IMR-90 (cell line): ENCODE data around the gene CAVIN4. TPM values are rescaled to one million over a fixed set of nuclear protein-coding genes. Genes with fewer than 3 reads are reported as not detected.
A peak's percentile ranks its signal among the peaks of the same experiment; 100 is the strongest.

Experiments
- ATAC-seq: fragments of 200-7000 bp; cut with Tn5 transposase; 2 replicates; pipeline ENCODE4 v1.9.1; 2020; ENCODE audit warnings: low read depth, mild to moderate bottlenecking, moderate library complexity
- BruUV-seq: library from RNA; stranded (reverse); fragments of 400-500 nt; replicated peaks from 2 replicates; lab custom pipeline; 2021; lab: Mats Ljungman, UMichigan
- CTCF ChIA-PET: fragments of 300-600 bp; formaldehyde crosslinking; extraction: SDS; loops from one replicate; lab custom pipeline; 2021; ENCODE audit warnings: antibody characterized with exemption; lab: Yijun Ruan, JAX
- POLR2A ChIA-PET: fragments of 300-600 bp; sonication (Branson Sonifier 250); formaldehyde crosslinking; loops from one replicate; lab custom pipeline; 2022; ENCODE audit warnings: antibody characterized with exemption; ENCODE audit not compliant: unreplicated experiment; lab: Charles Lee
- DNase-seq: peaks from one replicate; pipeline ENCODE4 v3.0.0; 2013
- H2AFZ ChIP-seq: replicated peaks from 2 replicates; pipeline ENCODE3; 2013; ENCODE audit warnings: low read length, mild to moderate bottlenecking; ENCODE audit not compliant: poor library complexity
- H2AK5ac ChIP-seq: 2 replicates; pipeline ENCODE4 v1.6.1; 2013; ENCODE audit warnings: low read depth, low read length, inconsistent platforms
- H2AK9ac ChIP-seq: replicated peaks from 2 replicates; pipeline ENCODE3; 2013; ENCODE audit warnings: mild to moderate bottlenecking, low read depth, low read length, moderate library complexity; ENCODE audit not compliant: poor library complexity
- H2BK120ac ChIP-seq: 2 replicates; pipeline ENCODE4 v1.6.1; 2013; ENCODE audit warnings: low read depth, low read length, inconsistent platforms
- H2BK15ac ChIP-seq: 3 replicates; pipeline ENCODE4 v1.6.1; 2013; ENCODE audit warnings: low read depth, low read length, inconsistent platforms
- H2BK20ac ChIP-seq: 2 replicates; pipeline ENCODE4 v1.6.1; 2013; ENCODE audit warnings: low read depth, mild to moderate bottlenecking, inconsistent platforms, low read length, moderate library complexity
- H2BK5ac ChIP-seq: 2 replicates; pipeline ENCODE4 v1.6.1; 2013; ENCODE audit warnings: mild to moderate bottlenecking, low read depth, low read length, inconsistent platforms; ENCODE audit not compliant: poor library complexity, severe bottlenecking
- H3K14ac ChIP-seq: replicated peaks from 2 replicates; pipeline ENCODE4 v1.6.1; 2013; ENCODE audit warnings: low read depth, low read length, inconsistent platforms
- H3K18ac ChIP-seq: 2 replicates; pipeline ENCODE4 v1.6.1; 2013; ENCODE audit warnings: low read depth, low read length, control low read depth
- H3K23ac ChIP-seq: 2 replicates; pipeline ENCODE4 v1.6.1; 2013; ENCODE audit warnings: low read depth, low read length, inconsistent platforms
- H3K27ac ChIP-seq: 2 replicates; pipeline ENCODE4 v1.5.1; 2013; ENCODE audit warnings: mild to moderate bottlenecking, control low read depth, low read length; ENCODE audit not compliant: insufficient read depth
- H3K27me3 ChIP-seq: 2 replicates; pipeline ENCODE4 v1.6.1; 2013; ENCODE audit warnings: low read length; ENCODE audit not compliant: control insufficient read depth, insufficient read depth
- H3K36me3 ChIP-seq: 2 replicates; pipeline ENCODE4 v1.6.1; 2013; ENCODE audit warnings: low read length, mixed read lengths; ENCODE audit not compliant: control insufficient read depth, insufficient read depth
- H3K4ac ChIP-seq: 2 replicates; pipeline ENCODE4 v1.6.1; 2013; ENCODE audit warnings: low read depth, low read length, inconsistent platforms
- H3K4me1 ChIP-seq: 2 replicates; pipeline ENCODE4 v1.6.1; 2013; ENCODE audit warnings: low read length, mixed read lengths; ENCODE audit not compliant: control insufficient read depth, insufficient read depth
- H3K4me2 ChIP-seq: 2 replicates; pipeline ENCODE4 v1.6.1; 2013; ENCODE audit warnings: low read depth, mild to moderate bottlenecking, control low read depth, low read length, moderate library complexity
- H3K4me3 ChIP-seq: 2 replicates; pipeline ENCODE4 v1.5.1; 2013; ENCODE audit warnings: low read depth, mild to moderate bottlenecking, control low read depth, low read length, moderate library complexity; ENCODE audit not compliant: insufficient read depth
- H3K56ac ChIP-seq: 2 replicates; pipeline ENCODE4 v1.6.1; 2013; ENCODE audit warnings: low read length, inconsistent platforms; ENCODE audit not compliant: insufficient read depth; ENCODE audit errors: extremely low read depth
- H3K79me1 ChIP-seq, 2 experiments: 2 replicates each; pipeline ENCODE4 v1.6.1; 2013; ENCODE audit warnings: low read length in 2 of 2, inconsistent platforms in 1 of 2, low read depth in 1 of 2
- H3K9ac ChIP-seq: 2 replicates; pipeline ENCODE4 v1.6.1; 2013; ENCODE audit warnings: low read depth, low read length, control low read depth
- H3K9me1 ChIP-seq: 2 replicates; pipeline ENCODE4 v1.6.1; 2013; ENCODE audit warnings: low read length, inconsistent platforms; ENCODE audit not compliant: insufficient read depth
- H3K9me3 ChIP-seq: 2 replicates; pipeline ENCODE4 v1.6.1; 2013; ENCODE audit warnings: low read length; ENCODE audit not compliant: control insufficient read depth, insufficient read depth
- H4K20me1 ChIP-seq: 2 replicates; pipeline ENCODE4 v1.6.1; 2013; ENCODE audit warnings: low read length, inconsistent platforms; ENCODE audit not compliant: insufficient read depth
- H4K5ac ChIP-seq: 2 replicates; pipeline ENCODE4 v1.6.1; 2013; ENCODE audit warnings: mild to moderate bottlenecking, low read depth, low read length, control low read depth
- H4K8ac ChIP-seq, 2 experiments: 2 replicates each; pipeline ENCODE4 v1.6.1; 2013; ENCODE audit warnings: low read depth in 2 of 2, low read length in 2 of 2, control low read depth in 1 of 2, inconsistent platforms in 1 of 2
- H4K91ac ChIP-seq: 2 replicates; pipeline ENCODE4 v1.6.1; 2013; ENCODE audit warnings: low read depth, low read length, inconsistent platforms; ENCODE audit not compliant: insufficient read depth
- BHLHE40 ChIP-seq: fragments of 150-350 bp; IDR thresholded peaks from 2 replicates; pipeline ENCODE4 v1.6.1; 2016; ENCODE audit warnings: mild to moderate bottlenecking, low read depth, low read length
- CEBPB ChIP-seq: IDR thresholded peaks from 2 replicates; pipeline ENCODE4 v1.6.1; 2012; ENCODE audit warnings: low read depth, low read length, improper control_type of control experiment
- CHD1 ChIP-seq: IDR thresholded peaks from 2 replicates; pipeline ENCODE4 v1.6.1; 2012; ENCODE audit warnings: low read depth, low read length, improper control_type of control experiment
- FOS ChIP-seq: fragments of 150-350 bp; IDR thresholded peaks from 2 replicates; pipeline ENCODE4 v1.6.1; 2016; ENCODE audit warnings: low read depth, low read length
- MAFK ChIP-seq: IDR thresholded peaks from 2 replicates; pipeline ENCODE4 v1.6.1; 2012; ENCODE audit warnings: low read depth, low read length, improper control_type of control experiment
- MAZ ChIP-seq: IDR thresholded peaks from 2 replicates; pipeline ENCODE4 v1.6.1; 2012; ENCODE audit warnings: low read depth, mild to moderate bottlenecking, low read length, improper control_type of control experiment, moderate library complexity, borderline replicate concordance
- MXI1 ChIP-seq: IDR thresholded peaks from 2 replicates; pipeline ENCODE4 v1.6.1; 2012; ENCODE audit warnings: low read depth, mild to moderate bottlenecking, low read length, moderate library complexity, borderline replicate concordance
- NFE2L2 ChIP-seq: fragments of 150-350 bp; IDR thresholded peaks from 2 replicates; pipeline ENCODE4 v1.6.1; 2016; ENCODE audit warnings: low read depth, mild to moderate bottlenecking, low read length
- POLR2A ChIP-seq: IDR thresholded peaks from 2 replicates; pipeline ENCODE4 v1.6.1; 2012; ENCODE audit warnings: mild to moderate bottlenecking, low read depth, low read length
- RAD21 ChIP-seq: IDR thresholded peaks from 2 replicates; pipeline ENCODE4 v1.6.1; 2012; ENCODE audit warnings: low read length, improper control_type of control experiment
- RCOR1 ChIP-seq: IDR thresholded peaks from 2 replicates; pipeline ENCODE4 v1.6.1; 2012; ENCODE audit warnings: mild to moderate bottlenecking, low read length, improper control_type of control experiment; ENCODE audit not compliant: insufficient replicate concordance
- RFX5 ChIP-seq: IDR thresholded peaks from 2 replicates; pipeline ENCODE4 v1.8.0; 2012; ENCODE audit warnings: low read depth, mild to moderate bottlenecking, low read length, moderate library complexity
- SMC3 ChIP-seq: fragments of 150-350 bp; IDR thresholded peaks from 2 replicates; pipeline ENCODE4 v1.6.1; 2016; ENCODE audit warnings: low read depth, mild to moderate bottlenecking, antibody characterized with exemption, low read length, moderate library complexity
- USF2 ChIP-seq: fragments of 150-350 bp; IDR thresholded peaks from 2 replicates; pipeline ENCODE4 v1.6.1; 2017; ENCODE audit warnings: mild to moderate bottlenecking, antibody characterized with exemption, low read length, low read depth
- WGBS, 2 experiments: methylation state at CpG; one replicate each; pipeline versions ENCODE4 v1.1.5 to v1.1.7; 2013; ENCODE audit warnings: missing lambda C conversion rate in 2 of 2; ENCODE audit not compliant: insufficient read length in 1 of 2; ENCODE audit errors: extremely low coverage in 2 of 2; 5-methylcytosine and 5-hydroxymethylcytosine counted together
- dilution Hi-C: fragments of 300-500 bp; cut with HindIII; formaldehyde crosslinking; loops from one replicate; pipeline ENCODE4 v1.14.3; 2018; ENCODE audit warnings: low sequenced_read_pairs; ENCODE audit not compliant: unreplicated experiment
- in situ Hi-C: fragments of 300-500 bp; cut with MboI; formaldehyde crosslinking; loops from 3 replicates; pipeline ENCODE4 v1.14.3; 2019; ENCODE audit warnings: low sequenced_read_pairs, inconsistent platforms, mixed read lengths
- intact Hi-C: fragments of 100-400 bp; cut with micrococcal nuclease; formaldehyde crosslinking; loops from 2 replicates; pipeline ENCODE4 v1.10.0; 2022
- polyA plus RNA-seq, 3 experiments: library from polyadenylated mRNA; depleted of rRNA; stranded (reverse); fragments of >200 nt; gene quantifications; 2 replicates each; pipeline ENCODE4 v1.2.3, GENCODE V29; 2012; ENCODE audit warnings: low replicate concordance in 1 of 3
- total RNA-seq: library from RNA; depleted of rRNA; stranded (reverse); fragments of >200 nt; gene quantifications from 2 replicates; pipeline ENCODE4 v1.2.3, GENCODE V29; 2012
- TF ChIP-seq, protein P1 (sequence below): fragments of 150-350 bp; IDR thresholded peaks from 2 replicates; pipeline ENCODE4 v1.6.1; 2016; ENCODE audit warnings: low read depth, mild to moderate bottlenecking, low read length, moderate library complexity, borderline replicate concordance
- TF ChIP-seq, protein P2 (sequence below): conservative IDR thresholded peaks from 2 replicates; pipeline ENCODE4 v1.5.1; 2012; ENCODE audit warnings: mild to moderate bottlenecking, low read depth, low read length, improper control_type of control experiment

CAVIN4 gene
- total and polyA plus RNA-seq, 2 of the 4 experiments (the other 2 are of a cell fraction): 2.2 to 2.6 TPM

DNA sequence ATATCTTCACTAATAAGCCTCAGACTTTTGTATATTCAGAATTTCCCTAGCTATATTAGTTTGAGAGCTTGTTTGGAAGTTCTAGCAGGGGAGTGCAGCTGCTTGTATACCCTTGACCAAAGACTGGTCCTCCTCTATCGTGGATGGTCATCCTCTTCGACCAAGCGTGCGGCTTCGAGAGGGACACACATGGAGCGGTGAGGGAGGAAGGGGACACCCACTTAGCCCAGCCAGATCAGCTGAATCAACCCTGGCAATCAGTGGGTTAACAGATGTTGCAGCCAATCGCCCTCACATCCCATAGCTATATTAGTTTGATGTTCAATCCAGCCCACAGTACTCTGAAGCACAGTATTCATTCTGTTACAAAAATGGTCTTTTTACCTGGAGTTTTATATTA, 3.2 kb downstream of the CAVIN4 start:
- BruUV-seq: no TSS peak
- Histone ChIP-seq H2AK9ac (no peak overlapping the region), H2BK120ac (no peak overlapping the region), H3K4me3 (no peak overlapping the region), H2BK5ac (no peak overlapping the region), H3K14ac (no peak overlapping the region), H3K18ac (no peak overlapping the region), H4K91ac (no peak overlapping the region), H3K4me2 (no peak overlapping the region), H2BK20ac (no peak overlapping the region), H4K20me1 (no peaks in the 10 kb centered on the region), H2AK5ac (0 out of 2 replicates have a peak overlapping the region, but pooled peaks have one; percentile 40), H3K9ac (no peak overlapping the region), H3K27ac (no peak overlapping the region), H3K9me3 (no peaks in the 10 kb centered on the region), H3K4ac (no peak overlapping the region), H3K9me1 (peaks cover 12% of the 10 kb centered on the region; the same call in 1 of the 2 replicates), H3K4me1 (peaks cover 7% of the 10 kb centered on the region), H3K56ac (no peak overlapping the region), H4K8ac (no peak overlapping the region), H3K36me3 (no peaks in the 10 kb centered on the region), H3K23ac (no peak overlapping the region), H3K27me3 (no peaks in the 10 kb centered on the region), H2BK15ac (no peak overlapping the region; the same call in 2 of the 3 replicates), H3K79me1 (peaks cover 4 to 7% of the 10 kb centered on the region in 2 experiments; a peak in 3 of 4 replicates), H4K5ac (no peak overlapping the region), H2AFZ (no peak overlapping the region)
- ATAC-seq: no peak
- in situ Hi-C loops (loop anchor here (10.0 to 25.0 kb wide), 4 partner anchors 126 to 1394 kb away; no protein-coding TSS in a partner anchor), intact Hi-C loops (no loop called here), dilution Hi-C loops (no loop called here)
- WGBS, 2 experiments: no CpG with 5 or more reads among the region's 7 CpGs
- ChIA-PET POLR2A (no interaction called here), CTCF (no interaction called here)
- DNase-seq: no peak
- TF ChIP-seq FOS (no peak), CHD1 (no peak), MAZ (no peak), CEBPB (no peak), USF2 (no peak), MXI1 (no peak), NFE2L2 (no peak), RCOR1 (no peak), RFX5 (no peak), RAD21 (no peak), SMC3 (no peak), BHLHE40 (no peak), MAFK (no peak), POLR2A (no peak)
- TF ChIP-seq, protein P1, sequence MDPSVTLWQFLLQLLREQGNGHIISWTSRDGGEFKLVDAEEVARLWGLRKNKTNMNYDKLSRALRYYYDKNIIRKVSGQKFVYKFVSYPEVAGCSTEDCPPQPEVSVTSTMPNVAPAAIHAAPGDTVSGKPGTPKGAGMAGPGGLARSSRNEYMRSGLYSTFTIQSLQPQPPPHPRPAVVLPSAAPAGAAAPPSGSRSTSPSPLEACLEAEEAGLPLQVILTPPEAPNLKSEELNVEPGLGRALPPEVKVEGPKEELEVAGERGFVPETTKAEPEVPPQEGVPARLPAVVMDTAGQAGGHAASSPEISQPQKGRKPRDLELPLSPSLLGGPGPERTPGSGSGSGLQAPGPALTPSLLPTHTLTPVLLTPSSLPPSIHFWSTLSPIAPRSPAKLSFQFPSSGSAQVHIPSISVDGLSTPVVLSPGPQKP: no peak
- TF ChIP-seq, protein P2, sequence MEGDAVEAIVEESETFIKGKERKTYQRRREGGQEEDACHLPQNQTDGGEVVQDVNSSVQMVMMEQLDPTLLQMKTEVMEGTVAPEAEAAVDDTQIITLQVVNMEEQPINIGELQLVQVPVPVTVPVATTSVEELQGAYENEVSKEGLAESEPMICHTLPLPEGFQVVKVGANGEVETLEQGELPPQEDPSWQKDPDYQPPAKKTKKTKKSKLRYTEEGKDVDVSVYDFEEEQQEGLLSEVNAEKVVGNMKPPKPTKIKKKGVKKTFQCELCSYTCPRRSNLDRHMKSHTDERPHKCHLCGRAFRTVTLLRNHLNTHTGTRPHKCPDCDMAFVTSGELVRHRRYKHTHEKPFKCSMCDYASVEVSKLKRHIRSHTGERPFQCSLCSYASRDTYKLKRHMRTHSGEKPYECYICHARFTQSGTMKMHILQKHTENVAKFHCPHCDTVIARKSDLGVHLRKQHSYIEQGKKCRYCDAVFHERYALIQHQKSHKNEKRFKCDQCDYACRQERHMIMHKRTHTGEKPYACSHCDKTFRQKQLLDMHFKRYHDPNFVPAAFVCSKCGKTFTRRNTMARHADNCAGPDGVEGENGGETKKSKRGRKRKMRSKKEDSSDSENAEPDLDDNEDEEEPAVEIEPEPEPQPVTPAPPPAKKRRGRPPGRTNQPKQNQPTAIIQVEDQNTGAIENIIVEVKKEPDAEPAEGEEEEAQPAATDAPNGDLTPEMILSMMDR: no peak
